ENCODE data around the gene KNDC1. TPM values are rescaled to one million over a fixed set of nuclear protein-coding genes. Genes with fewer than 3 reads are reported as not detected.

KNDC1 gene
- total RNA-seq, 1 donor from 2014 or later: 10.3 TPM

- H3K27me3 ChIP-seq (ENCODE audit: low read depth): peaks cover 46% of the 10 kb centered on the region
- no peaks in the 10 kb centered on the region for H3K9me3 ChIP-seq
- intact Hi-C loops (cut with DNase I): no loop called here
- no peaks in the 10 kb centered on the region for H3K36me3 ChIP-seq
- no peaks in the 10 kb centered on the region for H3K4me1 ChIP-seq
- no peak for TF ChIP-seq CTCF (IDR thresholded peaks at IDR 0.05)
- no peak overlapping the region for H3K27ac ChIP-seq
- ATAC-seq (peak; percentile 16 to 45), DNase-seq (peak; percentile 37)
- no peak overlapping the region for H3K4me3 ChIP-seq
These were observed 18.7 kb upstream of the KNDC1 start for GRCh38 chr10:133141144-133141957.

GRCh38 chr10:133141958-133142340, 18.1 kb upstream of the KNDC1 start:
- peak; percentile 29 for DNase-seq
- H3K27me3 ChIP-seq (ENCODE audit: low read depth): peaks cover 46% of the 10 kb centered on the region

GRCh38 chr10:133142523-133143199, 17.4 kb upstream of the KNDC1 start:
- Histone ChIP-seq H3K9me3 (no peaks in the 10 kb centered on the region), H3K27ac (no peak overlapping the region), H3K4me3 (no peak overlapping the region), H3K36me3 (no peaks in the 10 kb centered on the region), H3K27me3 (ENCODE audit: low read depth) (peaks cover 49% of the 10 kb centered on the region), H3K4me1 (no peaks in the 10 kb centered on the region)
- no peak for ATAC-seq
- no peak for TF ChIP-seq CTCF (IDR thresholded peaks at IDR 0.05)
- intact Hi-C loops (cut with DNase I): no loop called here
- DNase-seq: peak; percentile 41

More at GRCh38 chr10:133141958-133142340, 18.1 kb upstream of the KNDC1 start:
- peak; percentile 16 to 36 for ATAC-seq
- intact Hi-C loops (cut with DNase I): no loop called here
- Histone ChIP-seq H3K9me3 (no peaks in the 10 kb centered on the region), H3K4me3 (no peak overlapping the region), H3K36me3 (no peaks in the 10 kb centered on the region), H3K4me1 (no peaks in the 10 kb centered on the region), H3K27ac (no peak overlapping the region)
- TF ChIP-seq CTCF (IDR thresholded peaks at IDR 0.05): no peak

- Histone ChIP-seq H3K27me3 (ENCODE audit: low read depth) (peaks cover 54% of the 10 kb centered on the region), H3K4me3 (no peak overlapping the region), H3K36me3 (no peaks in the 10 kb centered on the region), H3K9me3 (no peaks in the 10 kb centered on the region), H3K4me1 (no peaks in the 10 kb centered on the region), H3K27ac (no peak overlapping the region)
- DNase-seq (peak; percentile 29), ATAC-seq (no peak)
- intact Hi-C loops (cut with DNase I): no loop called here
- TF ChIP-seq CTCF (IDR thresholded peaks at IDR 0.05): no peak
These were observed 16.9 kb upstream of the KNDC1 start for GRCh38 chr10:133143200-133143533.

GRCh38 chr10:133143546-133143945, 16.5 kb upstream of the KNDC1 start:
- ATAC-seq: no peak
- H3K27me3 ChIP-seq (ENCODE audit: low read depth): peaks cover 55% of the 10 kb centered on the region
- no peaks in the 10 kb centered on the region for H3K36me3 ChIP-seq
- H3K4me1 ChIP-seq: no peaks in the 10 kb centered on the region
- no peak overlapping the region for H3K4me3 ChIP-seq
- TF ChIP-seq CTCF (IDR thresholded peaks at IDR 0.05): no peak
- intact Hi-C loops (cut with DNase I): no loop called here
- no peak overlapping the region for H3K27ac ChIP-seq
- no peaks in the 10 kb centered on the region for H3K9me3 ChIP-seq
- peak; percentile 31 for DNase-seq

All from lower lobe of right lung (tissue), 2 donors.